Measurements from ENCODE around the gene IL1RN. TPM values are rescaled to one million over a fixed set of nuclear protein-coding genes. Genes with fewer than 3 reads are reported as not detected.

The IL1RN gene
- total and polyA plus RNA-seq, 2 of the 13 experiments (the other 11 are each of a cell fraction or from before 2014, with no cell fraction given) = 21.2 to 101 TPM

DNA sequence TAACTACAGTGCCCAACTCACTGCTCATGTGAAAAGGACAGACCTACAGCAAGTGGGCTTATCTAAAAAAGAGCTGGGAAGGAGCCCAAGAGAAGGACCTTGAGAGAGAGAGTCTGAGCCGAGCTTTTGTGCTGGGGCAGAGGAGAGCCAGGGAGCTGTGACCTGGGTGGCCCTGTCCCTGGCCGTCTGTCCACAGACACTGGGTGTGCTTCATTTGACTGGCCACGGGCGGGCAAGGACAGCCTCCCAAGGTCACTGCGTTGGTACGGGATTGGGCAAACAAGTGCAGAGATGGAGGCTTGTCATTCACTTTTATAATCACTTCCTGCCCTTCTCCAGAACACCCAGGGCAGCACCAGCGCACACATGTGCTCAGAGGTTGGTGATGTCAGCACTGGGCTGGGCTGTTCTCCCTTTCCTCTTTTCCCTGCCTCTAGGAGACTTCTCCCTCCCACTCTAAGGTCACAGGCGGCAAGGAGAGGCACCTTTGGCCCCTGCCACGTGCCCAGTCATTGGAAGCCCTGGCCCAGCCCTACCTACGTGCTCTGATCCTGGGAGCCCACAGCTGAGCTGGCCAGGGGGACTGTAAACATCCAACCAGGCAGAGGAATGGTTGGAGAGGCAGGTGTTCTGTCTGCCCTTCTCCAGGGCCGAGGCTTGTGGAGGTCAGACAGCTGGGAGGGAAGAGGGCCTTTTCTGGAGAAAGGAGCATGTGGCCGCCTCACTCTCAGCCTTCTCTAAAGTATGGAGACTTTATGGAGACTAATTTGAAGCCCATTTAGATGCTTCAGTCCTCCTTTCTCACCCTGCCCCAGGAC, 39.9 kb downstream of the IL1RN start (continued):
- TF ChIP-seq GLMP (CRISPR knock-in tag; IDR thresholded peaks at IDR 0.05; ENCODE audit: borderline replicate concordance) = no peak
- TF ChIP-seq, protein P1, sequence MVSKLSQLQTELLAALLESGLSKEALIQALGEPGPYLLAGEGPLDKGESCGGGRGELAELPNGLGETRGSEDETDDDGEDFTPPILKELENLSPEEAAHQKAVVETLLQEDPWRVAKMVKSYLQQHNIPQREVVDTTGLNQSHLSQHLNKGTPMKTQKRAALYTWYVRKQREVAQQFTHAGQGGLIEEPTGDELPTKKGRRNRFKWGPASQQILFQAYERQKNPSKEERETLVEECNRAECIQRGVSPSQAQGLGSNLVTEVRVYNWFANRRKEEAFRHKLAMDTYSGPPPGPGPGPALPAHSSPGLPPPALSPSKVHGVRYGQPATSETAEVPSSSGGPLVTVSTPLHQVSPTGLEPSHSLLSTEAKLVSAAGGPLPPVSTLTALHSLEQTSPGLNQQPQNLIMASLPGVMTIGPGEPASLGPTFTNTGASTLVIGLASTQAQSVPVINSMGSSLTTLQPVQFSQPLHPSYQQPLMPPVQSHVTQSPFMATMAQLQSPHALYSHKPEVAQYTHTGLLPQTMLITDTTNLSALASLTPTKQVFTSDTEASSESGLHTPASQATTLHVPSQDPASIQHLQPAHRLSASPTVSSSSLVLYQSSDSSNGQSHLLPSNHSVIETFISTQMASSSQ (IDR thresholded peaks at IDR 0.05; ENCODE audit: low read depth) = peak; percentile 43; the same call in 1 of the 2 replicates
- TF ChIP-seq, protein P1 (CRISPR knock-in tag; IDR thresholded peaks at IDR 0.05; ENCODE audit: borderline replicate concordance) = peak; percentile 83
- peak; percentile 97 for TF ChIP-seq ZNF781 (CRISPR knock-in tag; IDR thresholded peaks at IDR 0.05; ENCODE audit: borderline replicate concordance, not compliant biosample characterization)
- TF ChIP-seq SAP130 (CRISPR knock-in tag; IDR thresholded peaks at IDR 0.05; ENCODE audit: low read depth) = peak; percentile 99
- no peak; the same call in 1 of the 2 replicates for TF ChIP-seq ZNF660 (CRISPR knock-in tag; IDR thresholded peaks at IDR 0.05; ENCODE audit: borderline replicate concordance, low read depth)
- no peak for TF ChIP-seq THAP8 (CRISPR knock-in tag; IDR thresholded peaks at IDR 0.05; ENCODE audit: borderline replicate concordance)
- no peak for TF ChIP-seq ZFP36 (IDR thresholded peaks at IDR 0.05; ENCODE audit: borderline replicate concordance, low read depth, low read length, partially characterized antibody)
- TF ChIP-seq ZNF556 (CRISPR knock-in tag; IDR thresholded peaks at IDR 0.05; ENCODE audit: borderline replicate concordance) = peak; percentile 99
- TF ChIP-seq PTBP1 (IDR thresholded peaks at IDR 0.05; ENCODE audit: low read depth, low read length, poor library complexity, severe bottlenecking) = no peak
- peak; percentile 68; the same call in 1 of the 2 replicates for TF ChIP-seq RFX5 (IDR thresholded peaks at IDR 0.05; ENCODE audit: low read depth, low read length)
- peak; percentile 72; the same call in 1 of the 2 replicates for TF ChIP-seq MLXIP (CRISPR knock-in tag; IDR thresholded peaks at IDR 0.05; ENCODE audit: borderline replicate concordance)
- TF ChIP-seq ZFAT (CRISPR knock-in tag; conservative IDR thresholded peaks at IDR 0.05) = no peak
- TF ChIP-seq ZNF12 (CRISPR knock-in tag; IDR thresholded peaks at IDR 0.05) = peak; percentile 69; the same call in 1 of the 2 replicates
- TF ChIP-seq ZBTB4 (CRISPR knock-in tag; IDR thresholded peaks at IDR 0.05; ENCODE audit: borderline replicate concordance) = peak; percentile 97
